ENCODE data around the gene STK25.

DNA sequence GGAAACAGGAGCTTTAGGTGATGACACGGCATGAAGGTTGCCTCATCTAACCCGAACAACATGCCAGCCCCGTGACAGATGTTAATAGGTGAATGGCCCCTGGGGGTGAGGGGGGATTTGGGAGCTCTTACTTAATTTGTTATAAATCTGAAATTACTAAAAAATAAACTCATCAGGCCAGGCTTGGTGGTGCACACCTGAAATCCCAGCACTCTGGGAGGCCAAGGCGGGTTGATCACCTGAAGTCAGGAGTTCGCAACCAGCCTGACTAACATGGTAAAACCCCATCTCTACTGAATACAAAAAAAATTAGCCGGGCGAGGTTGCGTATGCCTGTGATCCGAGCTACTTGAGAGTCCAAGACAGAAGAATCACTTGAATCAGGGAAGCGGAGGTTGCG, 6.1 kb downstream of the STK25 start:
- TF ChIP-seq, protein P1, sequence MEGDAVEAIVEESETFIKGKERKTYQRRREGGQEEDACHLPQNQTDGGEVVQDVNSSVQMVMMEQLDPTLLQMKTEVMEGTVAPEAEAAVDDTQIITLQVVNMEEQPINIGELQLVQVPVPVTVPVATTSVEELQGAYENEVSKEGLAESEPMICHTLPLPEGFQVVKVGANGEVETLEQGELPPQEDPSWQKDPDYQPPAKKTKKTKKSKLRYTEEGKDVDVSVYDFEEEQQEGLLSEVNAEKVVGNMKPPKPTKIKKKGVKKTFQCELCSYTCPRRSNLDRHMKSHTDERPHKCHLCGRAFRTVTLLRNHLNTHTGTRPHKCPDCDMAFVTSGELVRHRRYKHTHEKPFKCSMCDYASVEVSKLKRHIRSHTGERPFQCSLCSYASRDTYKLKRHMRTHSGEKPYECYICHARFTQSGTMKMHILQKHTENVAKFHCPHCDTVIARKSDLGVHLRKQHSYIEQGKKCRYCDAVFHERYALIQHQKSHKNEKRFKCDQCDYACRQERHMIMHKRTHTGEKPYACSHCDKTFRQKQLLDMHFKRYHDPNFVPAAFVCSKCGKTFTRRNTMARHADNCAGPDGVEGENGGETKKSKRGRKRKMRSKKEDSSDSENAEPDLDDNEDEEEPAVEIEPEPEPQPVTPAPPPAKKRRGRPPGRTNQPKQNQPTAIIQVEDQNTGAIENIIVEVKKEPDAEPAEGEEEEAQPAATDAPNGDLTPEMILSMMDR (conservative IDR thresholded peaks at IDR 0.05; ENCODE audit: low read depth, low read length), result no peak
- no peak for TF ChIP-seq EZH2 (IDR thresholded peaks at IDR 0.05; ENCODE audit: borderline replicate concordance, low read depth, low read length, poor library complexity, severe bottlenecking)

Data from A673 (cell line).